ENCODE measurements around the gene GAS7.
"Not testable (repeated sequence)": the region's sequence is repeated elsewhere in the genome, so short reads cannot be mapped to it uniquely, and the experiment has no call there.

Gene GAS7

GRCh38 chr17:10025976-10026901 lies 172.2 kb downstream of the GAS7 start:
- no peaks in the 10 kb centered on the region for H3K9me3 Mint-ChIP-seq
- no peak overlapping the region for H3K27ac Mint-ChIP-seq
- H3K27me3 Mint-ChIP-seq = no peaks in the 10 kb centered on the region
- no peak overlapping the region for H3K4me3 Mint-ChIP-seq
- DNase-seq = no peak
- no peaks in the 10 kb centered on the region for H3K4me1 Mint-ChIP-seq (ENCODE audit: low read depth)
- no peaks in the 10 kb centered on the region for H3K36me3 Mint-ChIP-seq (ENCODE audit: low read depth)

GRCh38 chr17:10025224-10025623 lies 173.2 kb downstream of the GAS7 start:
- no peaks in the 10 kb centered on the region for H3K9me3 Mint-ChIP-seq
- H3K4me1 Mint-ChIP-seq (ENCODE audit: low read depth) = no peaks in the 10 kb centered on the region
- no peak overlapping the region for H3K4me3 Mint-ChIP-seq
- no peaks in the 10 kb centered on the region for H3K27me3 Mint-ChIP-seq
- no peak overlapping the region for H3K27ac Mint-ChIP-seq
- no peaks in the 10 kb centered on the region for H3K36me3 Mint-ChIP-seq (ENCODE audit: low read depth)
- DNase-seq = no peak

GRCh38 chr17:10022416-10022815 lies 176.0 kb downstream of the GAS7 start:
- H3K27ac Mint-ChIP-seq = no peak overlapping the region
- no peak for DNase-seq

GRCh38 chr17:10021272-10021984 lies 177.0 kb downstream of the GAS7 start:
- no peak overlapping the region for H3K27ac Mint-ChIP-seq

More at GRCh38 chr17:10022416-10022815, 176.0 kb downstream of the GAS7 start:
- Mint-ChIP-seq H3K9me3 (no peaks in the 10 kb centered on the region), H3K36me3 (ENCODE audit: low read depth) (no peaks in the 10 kb centered on the region), H3K4me1 (ENCODE audit: low read depth) (no peaks in the 10 kb centered on the region), H3K4me3 (no peak overlapping the region), H3K27me3 (no peaks in the 10 kb centered on the region)

GRCh38 chr17:10019941-10020451 lies 178.4 kb downstream of the GAS7 start:
- DNase-seq = no peak
- Mint-ChIP-seq H3K4me1 (ENCODE audit: low read depth) (no peaks in the 10 kb centered on the region), H3K27ac (no peak overlapping the region)

More at GRCh38 chr17:10021272-10021984, 177.0 kb downstream of the GAS7 start:
- no peak for DNase-seq
- H3K4me3 Mint-ChIP-seq = no peak overlapping the region
- H3K9me3 Mint-ChIP-seq = no peaks in the 10 kb centered on the region
- no peaks in the 10 kb centered on the region for H3K27me3 Mint-ChIP-seq
- H3K36me3 Mint-ChIP-seq (ENCODE audit: low read depth) = no peaks in the 10 kb centered on the region
- H3K4me1 Mint-ChIP-seq (ENCODE audit: low read depth) = no peaks in the 10 kb centered on the region

GRCh38 chr17:10018461-10018891 lies 179.9 kb downstream of the GAS7 start:
- no peaks in the 10 kb centered on the region for H3K36me3 Mint-ChIP-seq (ENCODE audit: low read depth)
- no peaks in the 10 kb centered on the region for H3K9me3 Mint-ChIP-seq
- DNase-seq = no peak
- H3K4me1 Mint-ChIP-seq (ENCODE audit: low read depth) = no peaks in the 10 kb centered on the region
- H3K27ac Mint-ChIP-seq = no peak overlapping the region
- H3K4me3 Mint-ChIP-seq = no peak overlapping the region
- no peaks in the 10 kb centered on the region for H3K27me3 Mint-ChIP-seq

More at GRCh38 chr17:10019941-10020451, 178.4 kb downstream of the GAS7 start:
- Mint-ChIP-seq H3K36me3 (ENCODE audit: low read depth) (no peaks in the 10 kb centered on the region), H3K4me3 (no peak overlapping the region), H3K27me3 (no peaks in the 10 kb centered on the region), H3K9me3 (no peaks in the 10 kb centered on the region)

GRCh38 chr17:10016958-10017570 lies 181.3 kb downstream of the GAS7 start:
- DNase-seq; H3K4me1 Mint-ChIP-seq (ENCODE audit: low read depth); H3K27me3 Mint-ChIP-seq; H3K9me3 Mint-ChIP-seq; H3K36me3 Mint-ChIP-seq (ENCODE audit: low read depth); H3K27ac Mint-ChIP-seq; H3K4me3 Mint-ChIP-seq: not testable (repeated sequence)

- H3K4me3 Mint-ChIP-seq = no peak overlapping the region
- H3K27me3 Mint-ChIP-seq = no peaks in the 10 kb centered on the region
- no peaks in the 10 kb centered on the region for H3K9me3 Mint-ChIP-seq
- no peaks in the 10 kb centered on the region for H3K36me3 Mint-ChIP-seq (ENCODE audit: low read depth)
- no peaks in the 10 kb centered on the region for H3K4me1 Mint-ChIP-seq (ENCODE audit: low read depth)
- H3K27ac Mint-ChIP-seq = no peak overlapping the region
- no peak for DNase-seq
Observed at GRCh38 chr17:10013365-10014112, 184.9 kb downstream of the GAS7 start.

- no peaks in the 10 kb centered on the region for H3K4me1 Mint-ChIP-seq (ENCODE audit: low read depth)
- H3K27ac Mint-ChIP-seq = no peak overlapping the region
Observed at GRCh38 chr17:10010752-10011151, 187.7 kb downstream of the GAS7 start.

GRCh38 chr17:10003705-10004104 lies 194.7 kb downstream of the GAS7 start:
- Mint-ChIP-seq H3K27me3 (no peaks in the 10 kb centered on the region), H3K36me3 (ENCODE audit: low read depth) (no peaks in the 10 kb centered on the region), H3K4me1 (ENCODE audit: low read depth) (no peaks in the 10 kb centered on the region), H3K27ac (no peak overlapping the region), H3K9me3 (no peaks in the 10 kb centered on the region), H3K4me3 (no peak overlapping the region)
- DNase-seq = no peak

More at GRCh38 chr17:10010752-10011151, 187.7 kb downstream of the GAS7 start:
- no peak for DNase-seq
- no peaks in the 10 kb centered on the region for H3K9me3 Mint-ChIP-seq
- no peaks in the 10 kb centered on the region for H3K27me3 Mint-ChIP-seq
- no peak overlapping the region for H3K4me3 Mint-ChIP-seq
- H3K36me3 Mint-ChIP-seq (ENCODE audit: low read depth) = no peaks in the 10 kb centered on the region

- H3K27ac Mint-ChIP-seq = not testable (repeated sequence)
Observed at GRCh38 chr17:10002567-10003360, 195.6 kb downstream of the GAS7 start.

GRCh38 chr17:10001306-10001873 lies 197.0 kb downstream of the GAS7 start:
- no peak for DNase-seq
- H3K36me3 Mint-ChIP-seq (ENCODE audit: low read depth) = no peaks in the 10 kb centered on the region
- no peaks in the 10 kb centered on the region for H3K9me3 Mint-ChIP-seq
- H3K4me3 Mint-ChIP-seq = no peak overlapping the region
- no peaks in the 10 kb centered on the region for H3K4me1 Mint-ChIP-seq (ENCODE audit: low read depth)
- H3K27me3 Mint-ChIP-seq = no peaks in the 10 kb centered on the region
- no peak overlapping the region for H3K27ac Mint-ChIP-seq

More at GRCh38 chr17:10002567-10003360, 195.6 kb downstream of the GAS7 start:
- H3K4me1 Mint-ChIP-seq (ENCODE audit: low read depth); H3K9me3 Mint-ChIP-seq; H3K27me3 Mint-ChIP-seq; H3K4me3 Mint-ChIP-seq; DNase-seq; H3K36me3 Mint-ChIP-seq (ENCODE audit: low read depth): not testable (repeated sequence)

Measured in activated T-cell treated with anti-CD3 and anti-CD28 coated beads, Interleukin-2, amount 50 U/mL, for 24 hours (primary cell).